Neuron (in vitro differentiated cells): ENCODE results near the gene SGMS1.

Experiments
- H2AFZ ChIP-seq: one replicate; pipeline ENCODE4 v1.6.1; 2013; ENCODE audit warnings: low read depth, mild to moderate bottlenecking, inconsistent platforms, low read length, moderate library complexity
- H3K27me3 ChIP-seq: one replicate; pipeline ENCODE4 v1.6.1; 2013; ENCODE audit warnings: low read length; ENCODE audit not compliant: insufficient read depth
- H3K36me3 ChIP-seq: one replicate; pipeline ENCODE4 v1.6.1; 2013; ENCODE audit warnings: low read length; ENCODE audit not compliant: insufficient read depth
- H3K4me1 ChIP-seq: one replicate; pipeline ENCODE4 v1.6.1; 2013; ENCODE audit warnings: low read length; ENCODE audit not compliant: insufficient read depth
- H3K4me3 ChIP-seq: 2 replicates; pipeline ENCODE4 v1.5.1; 2013; ENCODE audit warnings: mild to moderate bottlenecking, low read length, moderate library complexity
- H3K9me3 ChIP-seq: one replicate; pipeline ENCODE4 v1.6.1; 2013; ENCODE audit warnings: low read length

Gene SGMS1

GRCh38 chr10:50331486-50331885 lies 292.3 kb downstream of the SGMS1 start:
- H3K27me3 ChIP-seq, result no peaks in the 10 kb centered on the region
- no peak overlapping the region for H2AFZ ChIP-seq
- no peaks in the 10 kb centered on the region for H3K9me3 ChIP-seq
- no peaks in the 10 kb centered on the region for H3K4me1 ChIP-seq
- H3K4me3 ChIP-seq, result no peak overlapping the region
- H3K36me3 ChIP-seq, result no peaks in the 10 kb centered on the region

DNA sequence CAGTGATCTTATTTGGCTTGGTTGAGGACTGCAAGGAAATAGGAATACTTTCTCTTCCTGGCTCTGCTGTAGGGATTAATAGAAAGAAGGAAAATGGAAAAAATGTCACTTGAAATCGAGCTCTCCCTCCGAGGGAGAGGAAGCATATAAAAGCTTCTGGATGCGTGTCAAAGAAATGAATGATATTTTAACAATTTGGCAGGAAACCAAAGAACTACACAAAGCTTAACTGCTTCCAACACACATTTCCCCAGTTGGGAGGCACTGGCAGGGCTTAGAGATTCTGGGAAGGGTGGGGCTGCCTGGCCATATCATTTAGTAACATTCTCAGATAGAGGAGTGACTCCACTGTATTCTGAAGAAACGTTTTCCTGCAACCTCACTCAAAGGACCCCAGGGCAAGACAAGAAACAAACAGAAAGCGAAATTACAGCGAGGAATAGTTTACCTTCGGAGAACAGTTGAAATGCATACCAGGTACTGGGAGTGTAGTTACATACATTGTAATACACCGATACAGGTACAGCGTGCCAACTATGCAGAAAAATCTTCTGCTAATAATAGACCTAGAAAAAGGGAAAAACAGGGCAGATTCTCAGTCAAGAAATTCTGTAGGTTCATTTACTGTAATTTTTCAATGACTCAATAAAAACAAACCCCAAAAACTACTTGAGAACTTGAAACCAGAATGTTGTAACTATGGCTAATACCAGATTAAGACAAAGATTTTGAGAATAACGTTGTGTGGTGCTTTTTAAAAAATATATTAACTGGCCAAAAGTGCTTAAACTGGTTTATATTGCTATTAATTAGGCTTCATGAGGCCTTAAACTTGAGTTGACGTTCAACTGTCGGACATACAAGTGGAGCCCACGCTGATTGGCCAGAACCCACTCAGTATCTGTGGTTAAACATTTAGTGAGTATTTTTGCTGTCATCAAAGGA lies 296.7 kb downstream of the SGMS1 start:
- no peaks in the 10 kb centered on the region for H3K27me3 ChIP-seq
- no peak overlapping the region for H3K4me3 ChIP-seq
- no peak overlapping the region for H2AFZ ChIP-seq
- H3K4me1 ChIP-seq, result peaks cover 4% of the 10 kb centered on the region
- no peaks in the 10 kb centered on the region for H3K9me3 ChIP-seq
- H3K36me3 ChIP-seq, result no peaks in the 10 kb centered on the region

GRCh38 chr10:50326172-50326555 lies 297.6 kb downstream of the SGMS1 start:
- Histone ChIP-seq H3K4me1 (peaks cover 12% of the 10 kb centered on the region), H3K27me3 (no peaks in the 10 kb centered on the region), H3K36me3 (no peaks in the 10 kb centered on the region), H2AFZ (no peak overlapping the region), H3K4me3 (no peak overlapping the region), H3K9me3 (no peaks in the 10 kb centered on the region)

DNA sequence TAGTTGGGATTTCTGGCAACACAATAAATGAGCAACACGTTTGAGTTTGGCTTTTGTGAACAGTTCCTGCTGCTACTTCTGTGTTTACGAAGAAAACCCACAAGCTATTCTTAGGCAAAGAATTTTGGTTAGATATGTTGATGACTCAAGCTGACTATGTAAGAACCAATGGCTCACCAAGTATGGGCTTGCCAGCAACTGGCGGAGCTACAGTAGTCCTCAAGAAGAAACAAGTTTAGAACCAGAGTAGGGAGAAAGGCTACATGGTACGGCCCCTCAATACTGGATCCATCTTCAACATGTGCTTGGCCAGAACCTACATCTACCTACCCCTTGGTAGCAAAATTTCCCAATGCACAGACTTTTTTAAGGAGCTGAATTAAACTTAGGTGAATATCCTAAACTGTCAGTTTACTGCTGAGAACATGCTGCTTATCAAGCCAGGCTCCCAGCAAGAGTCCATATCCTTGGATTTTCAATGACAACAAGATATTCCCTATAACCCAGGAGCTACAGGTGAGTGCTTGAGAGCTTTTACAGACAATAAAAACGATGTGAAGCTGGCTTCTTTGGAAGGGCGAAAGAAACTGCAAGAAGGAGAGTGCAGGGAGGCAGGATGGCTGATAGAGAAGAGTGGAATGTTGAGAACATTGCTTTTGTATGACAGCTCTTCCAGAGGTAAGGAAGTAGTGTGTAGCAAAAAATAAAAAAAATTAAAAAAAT lies 298.1 kb downstream of the SGMS1 start:
- Histone ChIP-seq H3K27me3 (no peaks in the 10 kb centered on the region), H3K4me3 (no peak overlapping the region), H3K4me1 (peaks cover 13% of the 10 kb centered on the region)

DNA sequence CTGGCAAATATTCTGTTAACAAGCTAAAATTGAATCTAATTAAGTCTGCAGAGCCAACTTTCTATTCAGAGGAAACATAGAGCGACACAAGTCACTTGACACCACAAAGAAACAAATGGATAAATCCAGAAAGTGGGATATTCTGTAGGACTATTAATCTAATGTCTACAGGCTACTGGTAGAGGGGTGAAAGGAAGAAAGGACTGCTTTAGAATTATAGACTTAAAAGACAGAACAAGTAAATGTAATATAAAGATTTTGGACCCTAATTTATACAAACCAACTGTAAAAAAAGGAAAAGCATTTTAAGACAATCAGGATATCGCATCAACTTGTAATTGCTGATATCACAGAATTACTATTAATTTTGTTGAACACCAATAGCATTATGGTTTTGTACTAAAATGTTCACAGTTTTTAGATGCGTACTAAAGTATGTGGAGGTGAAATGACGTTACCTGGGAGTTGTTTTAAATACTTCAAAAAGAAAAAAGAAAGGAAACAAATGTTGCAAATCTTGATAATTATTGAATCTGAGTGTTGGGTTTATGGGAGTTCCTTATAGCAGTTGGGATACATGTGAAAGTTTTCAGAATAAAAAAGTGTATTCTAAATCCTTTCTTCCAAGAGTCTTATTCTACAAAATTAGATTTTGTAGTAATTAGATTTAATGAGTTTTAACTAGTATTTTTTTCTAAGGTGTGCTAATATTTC lies 298.9 kb downstream of the SGMS1 start:
- H2AFZ ChIP-seq, result no peak overlapping the region
- H3K4me3 ChIP-seq, result no peak overlapping the region
- H3K36me3 ChIP-seq, result no peaks in the 10 kb centered on the region
- no peaks in the 10 kb centered on the region for H3K27me3 ChIP-seq
- no peaks in the 10 kb centered on the region for H3K9me3 ChIP-seq
- peaks cover 13% of the 10 kb centered on the region for H3K4me1 ChIP-seq

More for the DNA sequence above, 298.1 kb downstream of the SGMS1 start:
- Histone ChIP-seq H3K36me3 (no peaks in the 10 kb centered on the region), H2AFZ (no peak overlapping the region), H3K9me3 (no peaks in the 10 kb centered on the region)

DNA sequence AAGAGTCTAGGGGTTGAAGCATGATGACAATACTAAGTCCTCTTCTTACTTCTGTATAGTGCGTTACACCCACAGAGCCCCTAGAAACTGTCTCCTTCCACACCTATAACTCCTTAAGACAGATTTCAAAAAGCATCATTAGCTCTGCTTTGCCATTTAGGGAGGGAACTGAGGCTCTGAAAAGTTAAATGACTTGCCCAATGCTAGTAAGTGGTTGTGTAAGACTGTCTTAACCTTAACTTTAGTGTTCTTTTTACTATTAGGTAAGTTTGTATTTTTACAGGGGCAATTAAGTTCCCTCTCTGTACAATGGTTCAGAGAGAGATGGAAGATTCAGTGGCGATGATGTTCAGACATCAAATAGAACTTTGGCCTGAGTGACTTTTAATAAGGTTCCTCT lies 299.7 kb downstream of the SGMS1 start:
- no peak overlapping the region for H3K4me3 ChIP-seq
- no peaks in the 10 kb centered on the region for H3K36me3 ChIP-seq
- H2AFZ ChIP-seq, result no peak overlapping the region
- H3K4me1 ChIP-seq, result peaks cover 13% of the 10 kb centered on the region
- no peaks in the 10 kb centered on the region for H3K9me3 ChIP-seq
- no peaks in the 10 kb centered on the region for H3K27me3 ChIP-seq

- Histone ChIP-seq H3K36me3 (no peaks in the 10 kb centered on the region), H2AFZ (no peak overlapping the region), H3K4me1 (peaks cover 13% of the 10 kb centered on the region), H3K27me3 (no peaks in the 10 kb centered on the region), H3K9me3 (no peaks in the 10 kb centered on the region), H3K4me3 (no peak overlapping the region)
These were observed 301.7 kb downstream of the SGMS1 start for GRCh38 chr10:50322077-50322476.

GRCh38 chr10:50318129-50318528 lies 305.6 kb downstream of the SGMS1 start:
- Histone ChIP-seq H3K27me3 (no peaks in the 10 kb centered on the region), H3K4me1 (peaks cover 13% of the 10 kb centered on the region), H2AFZ (no peak overlapping the region), H3K4me3 (no peak overlapping the region), H3K36me3 (no peaks in the 10 kb centered on the region), H3K9me3 (no peaks in the 10 kb centered on the region)

GRCh38 chr10:50316695-50317648 lies 306.8 kb downstream of the SGMS1 start:
- Histone ChIP-seq H3K9me3 (no peaks in the 10 kb centered on the region), H3K4me1 (peaks cover 8% of the 10 kb centered on the region), H3K36me3 (no peaks in the 10 kb centered on the region), H3K4me3 (no peak overlapping the region), H3K27me3 (no peaks in the 10 kb centered on the region), H2AFZ (no peak overlapping the region)

DNA sequence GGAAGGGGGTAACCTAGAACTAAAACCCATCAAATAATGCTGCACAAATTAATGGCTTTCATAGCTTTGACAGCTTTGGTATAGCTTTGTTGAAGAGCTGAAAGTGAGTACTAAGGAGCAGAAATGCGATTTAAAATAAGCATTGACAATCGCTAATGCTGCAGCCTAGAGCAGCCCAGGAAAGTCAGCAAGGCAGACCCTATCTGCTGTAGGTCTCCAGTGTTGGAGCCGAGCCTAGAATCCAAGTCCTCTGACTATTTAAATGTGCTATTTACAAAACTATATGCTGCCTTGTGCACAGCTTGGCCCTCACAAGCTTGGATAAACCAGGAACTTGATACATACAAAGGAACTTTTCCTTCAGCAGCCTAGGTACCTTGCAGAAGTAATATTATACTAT lies 307.6 kb downstream of the SGMS1 start:
- no peaks in the 10 kb centered on the region for H3K27me3 ChIP-seq

GRCh38 chr10:50315424-50315823 lies 308.3 kb downstream of the SGMS1 start:
- Histone ChIP-seq H3K27me3 (no peaks in the 10 kb centered on the region), H2AFZ (no peak overlapping the region), H3K4me3 (no peak overlapping the region), H3K9me3 (no peaks in the 10 kb centered on the region), H3K36me3 (peaks cover 4% of the 10 kb centered on the region), H3K4me1 (no peaks in the 10 kb centered on the region)

More for the DNA sequence above, 307.6 kb downstream of the SGMS1 start:
- no peaks in the 10 kb centered on the region for H3K36me3 ChIP-seq
- no peak overlapping the region for H2AFZ ChIP-seq
- no peak overlapping the region for H3K4me3 ChIP-seq
- peaks cover under 1% of the 10 kb centered on the region for H3K4me1 ChIP-seq
- H3K9me3 ChIP-seq, result no peaks in the 10 kb centered on the region
